Lung (tissue), 12 donors: Measurements from ENCODE around the gene CAST. TPM values are rescaled to one million over a fixed set of nuclear protein-coding genes. Genes with fewer than 3 reads are reported as not detected.

Experiments
- ATAC-seq: fragments of 200-7000 bp; cut with Tn5 transposase; one replicate; pipeline ENCODE4 v1.9.1; 2020; ENCODE audit warnings: moderate number of reproducible peaks; ENCODE audit not compliant: insufficient read depth, low FRiP score
- DNase-seq, 3 donors: peaks; one replicate each; pipeline ENCODE4 v3.0.0-alpha.2; 2013 to 2017
- H3K27ac ChIP-seq, 2 donors: one replicate each; pipeline ENCODE4 v1.5.1; 2013; ENCODE audit warnings: mild to moderate bottlenecking in 2 of 2, moderate library complexity in 2 of 2, control low read depth in 1 of 2, inconsistent platforms in 1 of 2, low read depth in 1 of 2, low read length in 1 of 2
- H3K27me3 ChIP-seq, 3 donors: one replicate each; pipeline ENCODE4 v1.5.1; 2013; ENCODE audit warnings: low read length in 2 of 3; ENCODE audit not compliant: control insufficient read depth in 3 of 3, insufficient read depth in 3 of 3
- H3K36me3 ChIP-seq, 4 donors: one replicate each; pipeline ENCODE4 v1.5.1; 2013; ENCODE audit warnings: low read length in 4 of 4, mild to moderate bottlenecking in 1 of 4, moderate library complexity in 1 of 4; ENCODE audit not compliant: control insufficient read depth in 4 of 4, insufficient read depth in 4 of 4
- H3K4me1 ChIP-seq, 5 donors: one replicate each; pipeline ENCODE4 v1.5.1; 2013; ENCODE audit warnings: low read length in 5 of 5, mild to moderate bottlenecking in 2 of 5, moderate library complexity in 1 of 5; ENCODE audit not compliant: control insufficient read depth in 5 of 5, insufficient read depth in 5 of 5
- H3K4me3 ChIP-seq: one replicate; pipeline ENCODE4 v1.5.1; 2013; ENCODE audit warnings: mild to moderate bottlenecking, control low read depth, moderate library complexity
- H3K9ac ChIP-seq, 2 donors: one replicate each; pipeline ENCODE4 v1.5.1; 2013; ENCODE audit warnings: low read length in 2 of 2, control low read depth in 1 of 2; ENCODE audit not compliant: insufficient read depth in 1 of 2
- H3K9me3 ChIP-seq, 4 donors: one replicate each; pipeline ENCODE4 v1.5.1; 2013; ENCODE audit warnings: low read length in 3 of 4, mild to moderate bottlenecking in 1 of 4, moderate library complexity in 1 of 4; ENCODE audit not compliant: control insufficient read depth in 4 of 4, insufficient read depth in 3 of 4
- CTCF ChIP-seq: IDR thresholded peaks from 2 replicates; pipeline ENCODE4 v1.5.1; 2012; ENCODE audit warnings: mild to moderate bottlenecking; ENCODE audit errors: control extremely low read depth, extremely low read depth
- WGBS, 2 donors: extraction: QIAGEN DNeasy Blood & Tissue Kit; methylation state at CpG; one replicate each; pipeline ENCODE4 v1.1.7; 2013; 5-methylcytosine and 5-hydroxymethylcytosine counted together
- polyA plus RNA-seq, 2 donors: library from polyadenylated mRNA; stranded (reverse); fragments of 200-250 nt; gene quantifications; one replicate each; pipeline ENCODE4 v1.2.1, GENCODE V29; 2013
- total RNA-seq, 2 donors: library from RNA; depleted of rRNA in 1 of 2; stranded (reverse); fragments of >200 nt in 1 of 2; gene quantifications; one replicate each; pipeline ENCODE4 v1.2.1, GENCODE V29; 2014 to 2021
- donor health status: control.
- donor health status: control.
- donor health status: Bipolar disorder and iron deficiency.
- donor health status: healthy.
- donor health status: DM: yes; HTN: yes; CAD: no.

CAST gene
- total and polyA plus RNA-seq, 4 donors: 84.8 to 279 (median 184) TPM

DNA sequence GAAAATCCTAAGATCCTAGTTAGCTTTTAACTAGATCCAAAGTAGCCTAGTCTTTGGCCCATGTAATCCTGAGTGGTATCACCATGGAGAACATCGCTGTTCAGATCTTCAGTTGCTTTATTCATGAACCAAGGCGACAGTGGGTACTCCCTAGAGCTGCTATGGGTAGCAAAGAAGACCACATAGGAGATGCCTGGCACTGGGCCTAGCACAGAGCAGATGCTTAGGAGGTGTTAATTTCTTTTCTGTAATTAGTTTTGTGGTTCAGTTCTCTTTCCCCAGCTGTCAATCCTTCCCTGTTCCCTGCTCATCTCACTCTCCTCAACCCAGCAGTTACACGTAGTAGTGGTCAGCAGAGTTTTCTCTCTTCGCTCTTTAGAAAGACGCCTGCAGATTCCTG, 9.3 kb downstream of the CAST start:
- TF ChIP-seq CTCF: no peak
- 98 to 99% methylated on average over 5 of the region's 5 CpGs for whole genome bisulfite sequencing, 2 donors
- H3K4me3 ChIP-seq: no peak overlapping the region
- no peaks in the 10 kb centered on the region for H3K9me3 ChIP-seq
- no peak overlapping the region for H3K27ac ChIP-seq
- no peak for DNase-seq
- H3K27me3 ChIP-seq: no peaks in the 10 kb centered on the region
- peaks cover 0 to 10% (median 0%) of the 10 kb centered on the region in 5 donors for H3K4me1 ChIP-seq
- H3K9ac ChIP-seq: no peak overlapping the region
- peaks cover 0 to 4% (median under 1%) of the 10 kb centered on the region in 4 donors for H3K36me3 ChIP-seq
- ATAC-seq: no peak

- Histone ChIP-seq H3K27ac (peak overlapping the region in 1 of 2 donors; percentile 16), H3K36me3 (peaks cover 0 to 10% (median 1%) of the 10 kb centered on the region in 4 donors), H3K4me1 (peaks cover 0 to 10% (median 0%) of the 10 kb centered on the region in 5 donors), H3K9me3 (no peaks in the 10 kb centered on the region), H3K9ac (no peak overlapping the region), H3K4me3 (no peak overlapping the region), H3K27me3 (no peaks in the 10 kb centered on the region)
- no peak for ATAC-seq
- no peak for DNase-seq
- no peak for TF ChIP-seq CTCF
Measured at GRCh38 chr5:96673127-96673526, 11.0 kb downstream of the CAST start.

DNA sequence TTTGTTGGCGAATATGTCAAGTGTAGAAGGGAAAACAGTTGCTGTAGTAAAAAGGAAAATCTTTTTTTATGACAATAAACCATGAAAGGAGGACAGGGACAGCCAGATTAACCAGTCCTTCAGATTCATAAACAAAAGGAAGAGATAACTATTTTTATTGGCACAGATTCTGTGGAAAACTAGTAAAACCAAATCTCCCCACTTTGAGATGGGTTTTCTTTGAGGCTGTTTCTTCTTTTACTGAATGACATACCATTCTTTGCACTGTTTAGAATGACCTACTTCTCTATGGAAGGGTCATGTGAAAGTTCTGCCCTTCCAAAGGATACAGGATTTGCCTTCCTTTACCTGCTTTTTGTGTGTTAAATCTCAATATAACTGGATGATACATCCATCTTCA, 13.7 kb downstream of the CAST start:
- 91 to 92% methylated on average over 1 of the region's 1 CpG for WGBS, 2 donors
- TF ChIP-seq CTCF: no peak
- peaks cover 0 to 2% (median 0%) of the 10 kb centered on the region in 5 donors for H3K4me1 ChIP-seq

GRCh38 chr5:96677496-96677895, 15.3 kb downstream of the CAST start:
- H3K9ac ChIP-seq: no peak overlapping the region
- no peak for DNase-seq
- peaks cover 0 to 10% (median under 1%) of the 10 kb centered on the region in 4 donors for H3K36me3 ChIP-seq
- H3K9me3 ChIP-seq: no peaks in the 10 kb centered on the region
- no peaks in the 10 kb centered on the region for H3K4me1 ChIP-seq
- WGBS, 2 donors: 88 to 91% methylated on average over 2 of the region's 2 CpGs
- no peak overlapping the region for H3K27ac ChIP-seq
- no peak for TF ChIP-seq CTCF
- no peak for ATAC-seq
- no peak overlapping the region for H3K4me3 ChIP-seq
- H3K27me3 ChIP-seq: no peaks in the 10 kb centered on the region

More for the DNA sequence above, 13.7 kb downstream of the CAST start:
- Histone ChIP-seq H3K4me3 (no peak overlapping the region), H3K27me3 (no peaks in the 10 kb centered on the region), H3K36me3 (peaks cover 0 to 10% (median under 1%) of the 10 kb centered on the region in 4 donors), H3K9me3 (no peaks in the 10 kb centered on the region), H3K27ac (no peak overlapping the region), H3K9ac (no peak overlapping the region)
- ATAC-seq (no peak), DNase-seq (no peak)
